Panc1 (cell line): ENCODE results near the gene PLIN5. TPM values are rescaled to one million over a fixed set of nuclear protein-coding genes. Genes with fewer than 3 reads are reported as not detected.
A peak's percentile ranks its signal among the peaks of the same experiment; 100 is the strongest.

Experiments used
- ATAC-seq: fragments of 200-7000 bp; cut with Tn5 transposase; 2 replicates; pipeline ENCODE4 v1.9.1; 2020; ENCODE audit warnings: mild to moderate bottlenecking, moderate library complexity
- BruUV-seq: library from RNA; stranded (reverse); fragments of 400-500 nt; replicated peaks from 2 replicates; lab custom pipeline; 2021; lab: Mats Ljungman, UMichigan
- CTCF ChIA-PET: fragments of 300-600 bp; sonication (Branson Sonifier 250); formaldehyde crosslinking; loops from one replicate; lab custom pipeline; 2022; ENCODE audit warnings: antibody characterized with exemption; lab: Charles Lee
- POLR2A ChIA-PET: fragments of 300-600 bp; sonication (Branson Sonifier 250); formaldehyde crosslinking; loops from one replicate; lab custom pipeline; 2022; ENCODE audit warnings: antibody characterized with exemption; lab: Charles Lee
- DNase-seq: peaks from one replicate; pipeline ENCODE4 v3.0.0-alpha.2; 2010; ENCODE audit warnings: low read depth, low spot score
- H3K27ac ChIP-seq: 2 replicates; pipeline ENCODE4 v1.5.1; 2011; ENCODE audit warnings: mild to moderate bottlenecking, low read length, inconsistent platforms
- H3K27me3 ChIP-seq: fragments of 200-500 bp; sonication (Bioruptor generic); 2 replicates; pipeline ENCODE4 v1.6.0; 2014; ENCODE audit warnings: low read length, inconsistent platforms; ENCODE audit not compliant: control insufficient read depth, insufficient read depth
- H3K36me3 ChIP-seq: fragments of 200-500 bp; sonication (Bioruptor generic); 2 replicates; pipeline ENCODE4 v1.5.1; 2014; ENCODE audit warnings: inconsistent platforms, mild to moderate bottlenecking, low read length, moderate library complexity; ENCODE audit not compliant: control insufficient read depth, insufficient read depth
- H3K4me1 ChIP-seq: 2 replicates; pipeline ENCODE4 v1.5.1; 2011; ENCODE audit warnings: inconsistent platforms, mild to moderate bottlenecking, low read length, moderate library complexity; ENCODE audit not compliant: control insufficient read depth, insufficient read depth
- H3K4me3 ChIP-seq, 2 experiments: 2 replicates each; pipeline ENCODE4 v1.5.1; 2011 to 2012; ENCODE audit warnings: low read depth in 2 of 2, low read length in 2 of 2, mild to moderate bottlenecking in 2 of 2, inconsistent platforms in 1 of 2, moderate library complexity in 1 of 2
- H3K9me3 ChIP-seq: fragments of 200-500 bp; sonication (Bioruptor generic); 2 replicates; pipeline ENCODE4 v1.5.1; 2014; ENCODE audit warnings: low read depth, mild to moderate bottlenecking, inconsistent platforms, low read length, moderate library complexity; ENCODE audit not compliant: control insufficient read depth, insufficient read depth
- CTCF ChIP-seq: fragments of 450-650 bp; IDR thresholded peaks from 2 replicates; pipeline ENCODE4 v1.5.1; 2017; ENCODE audit warnings: mild to moderate bottlenecking
- POLR2AphosphoS5 ChIP-seq: IDR thresholded peaks from 2 replicates; pipeline ENCODE4 v1.6.1; 2012; ENCODE audit warnings: mild to moderate bottlenecking, low read depth, low read length, moderate library complexity
- REST ChIP-seq, 2 experiments: IDR thresholded peaks; 2 replicates each; pipeline ENCODE4 v1.6.1; 2011 to 2012; ENCODE audit warnings: low read depth in 2 of 2, control low read depth in 1 of 2, low read length in 1 of 2, mild to moderate bottlenecking in 1 of 2, moderate library complexity in 1 of 2; ENCODE audit not compliant: insufficient read depth in 1 of 2
- SIN3A ChIP-seq: IDR thresholded peaks from 2 replicates; pipeline ENCODE4 v1.6.1; 2012; ENCODE audit warnings: low read depth, mild to moderate bottlenecking, low read length, moderate library complexity, borderline replicate concordance; ENCODE audit not compliant: insufficient read depth
- TCF7L2 ChIP-seq: IDR thresholded peaks from 2 replicates; pipeline ENCODE4 v1.6.1; 2011; ENCODE audit warnings: mild to moderate bottlenecking, low read depth, low read length, inconsistent platforms
- in situ Hi-C: cut with HindIII; loops from 2 replicates; pipeline ENCODE4 v1.10.0; 2016; ENCODE audit warnings: low sequenced_read_pairs, low pct_unique_long_range_greater_than_20kb
- intact Hi-C: fragments of 100-400 bp; cut with micrococcal nuclease; formaldehyde crosslinking; loops from one replicate; pipeline ENCODE4 v1.10.0; 2022; ENCODE audit not compliant: unreplicated experiment
- total RNA-seq: library from RNA; stranded (reverse); gene quantifications from one replicate; pipeline ENCODE4 v1.2.1, GENCODE V29; 2021; ENCODE audit not compliant: unreplicated experiment

Gene PLIN5
- total RNA-seq, 1 experiment from 2014 or later, result 0.64 TPM

GRCh38 chr19:4496304-4496703 lies 38.7 kb downstream of the PLIN5 start:
- Histone ChIP-seq H3K4me1 (no peaks in the 10 kb centered on the region), H3K4me3 (no peak overlapping the region), H3K36me3 (no peaks in the 10 kb centered on the region), H3K9me3 (no peaks in the 10 kb centered on the region), H3K27me3 (no peaks in the 10 kb centered on the region), H3K27ac (no peak overlapping the region)
- in situ Hi-C loops, result no loop called here
- ChIA-PET CTCF (no interaction called here), POLR2A (no interaction called here)
- intact Hi-C loops, result no loop called here
- DNase-seq, result no peak
- no peak for ATAC-seq
- TF ChIP-seq POLR2AphosphoS5, result no peak
- no peak for TF ChIP-seq SIN3A
- no TSS peak for BruUV-seq

GRCh38 chr19:4495471-4495870 lies 39.6 kb downstream of the PLIN5 start:
- no TSS peak for BruUV-seq
- intact Hi-C loops (no loop called here), in situ Hi-C loops (no loop called here)
- H3K27ac ChIP-seq, result no peak overlapping the region
- TF ChIP-seq POLR2AphosphoS5, result no peak
- TF ChIP-seq SIN3A, result no peak
- TF ChIP-seq CTCF, result no peak; the same call in 1 of the 2 replicates
- TF ChIP-seq REST (IDR thresholded peaks at IDR 0.05; ENCODE audit: insufficient read depth in 1 of 2, low read depth in 2 of 2, low read length in 1 of 2), result no peak
- no peak for TF ChIP-seq TCF7L2
- ATAC-seq (peak; percentile 70), DNase-seq (no peak)
- H3K4me1 ChIP-seq, result no peaks in the 10 kb centered on the region
- H3K9me3 ChIP-seq, result no peaks in the 10 kb centered on the region
- H3K36me3 ChIP-seq, result no peaks in the 10 kb centered on the region
- H3K4me3 ChIP-seq, result no peak overlapping the region
- ChIA-PET POLR2A (no interaction called here), CTCF (no interaction called here)
- no peaks in the 10 kb centered on the region for H3K27me3 ChIP-seq

- POLR2A ChIA-PET, result no interaction called here
- no peaks in the 10 kb centered on the region for H3K9me3 ChIP-seq
- CTCF ChIA-PET, result no interaction called here
- H3K4me3 ChIP-seq, result no peak overlapping the region
- H3K27ac ChIP-seq, result no peak overlapping the region
- no peaks in the 10 kb centered on the region for H3K36me3 ChIP-seq
- ATAC-seq (no peak), DNase-seq (no peak)
- TF ChIP-seq POLR2AphosphoS5, result no peak
- TF ChIP-seq TCF7L2, result no peak
- no peak for TF ChIP-seq SIN3A
- no peak for TF ChIP-seq REST (IDR thresholded peaks at IDR 0.05; ENCODE audit: insufficient read depth in 1 of 2, low read depth in 2 of 2, low read length in 1 of 2)
- TF ChIP-seq CTCF, result no peak
- no TSS peak for BruUV-seq
- no peaks in the 10 kb centered on the region for H3K27me3 ChIP-seq
- no peaks in the 10 kb centered on the region for H3K4me1 ChIP-seq
- intact Hi-C loops (no loop called here), in situ Hi-C loops (no loop called here)
Observed at GRCh38 chr19:4494691-4495064, 40.3 kb downstream of the PLIN5 start.
